Coronary artery (tissue), 2 donors: ENCODE data around the gene NUDT1.

Experiments
- DNase-seq: peaks from one replicate; pipeline ENCODE4 v3.0.0-alpha.2; 2017; ENCODE audit warnings: low spot score
- H3K27ac ChIP-seq, 2 donors: fragments of 200-600 bp; sonication (generic); one replicate each; pipeline ENCODE4 v1.5.1; 2016 to 2019
- H3K4me3 ChIP-seq: fragments of 200-600 bp; sonication (generic); 2 replicates; pipeline ENCODE4 v1.5.1; 2016; ENCODE audit warnings: mild to moderate bottlenecking, moderate library complexity
- TF ChIP-seq, protein P1 (sequence below): fragments of 200-600 bp; sonication (generic); IDR thresholded peaks from one replicate; pipeline ENCODE4 v1.5.1; 2019; ENCODE audit warnings: antibody characterized with exemption

Gene NUDT1

DNA sequence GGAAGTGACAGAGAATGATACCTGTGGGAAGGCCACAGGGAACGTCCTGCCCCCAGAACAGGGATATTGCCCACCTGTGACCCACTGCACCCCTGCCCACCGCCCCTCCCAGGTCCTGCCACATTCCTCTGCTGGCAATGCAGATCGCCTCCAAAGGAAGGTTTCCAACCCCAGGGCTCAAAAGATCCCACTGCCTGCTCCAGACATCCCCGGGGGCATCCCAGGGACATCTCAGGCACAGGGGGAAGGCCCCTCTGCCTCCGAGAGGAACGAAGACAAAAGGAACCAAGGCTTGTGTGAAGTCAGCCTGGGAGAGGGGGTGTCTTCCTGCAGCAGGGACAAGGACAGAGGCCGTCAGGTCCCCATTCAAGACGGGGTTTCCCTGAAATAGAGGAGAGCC, 28.5 kb downstream of the NUDT1 start:
- Histone ChIP-seq H3K4me3 (no peak overlapping the region), H3K27ac (no peak overlapping the region)
- TF ChIP-seq, protein P1, sequence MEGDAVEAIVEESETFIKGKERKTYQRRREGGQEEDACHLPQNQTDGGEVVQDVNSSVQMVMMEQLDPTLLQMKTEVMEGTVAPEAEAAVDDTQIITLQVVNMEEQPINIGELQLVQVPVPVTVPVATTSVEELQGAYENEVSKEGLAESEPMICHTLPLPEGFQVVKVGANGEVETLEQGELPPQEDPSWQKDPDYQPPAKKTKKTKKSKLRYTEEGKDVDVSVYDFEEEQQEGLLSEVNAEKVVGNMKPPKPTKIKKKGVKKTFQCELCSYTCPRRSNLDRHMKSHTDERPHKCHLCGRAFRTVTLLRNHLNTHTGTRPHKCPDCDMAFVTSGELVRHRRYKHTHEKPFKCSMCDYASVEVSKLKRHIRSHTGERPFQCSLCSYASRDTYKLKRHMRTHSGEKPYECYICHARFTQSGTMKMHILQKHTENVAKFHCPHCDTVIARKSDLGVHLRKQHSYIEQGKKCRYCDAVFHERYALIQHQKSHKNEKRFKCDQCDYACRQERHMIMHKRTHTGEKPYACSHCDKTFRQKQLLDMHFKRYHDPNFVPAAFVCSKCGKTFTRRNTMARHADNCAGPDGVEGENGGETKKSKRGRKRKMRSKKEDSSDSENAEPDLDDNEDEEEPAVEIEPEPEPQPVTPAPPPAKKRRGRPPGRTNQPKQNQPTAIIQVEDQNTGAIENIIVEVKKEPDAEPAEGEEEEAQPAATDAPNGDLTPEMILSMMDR: no peak
- no peak for DNase-seq

DNA sequence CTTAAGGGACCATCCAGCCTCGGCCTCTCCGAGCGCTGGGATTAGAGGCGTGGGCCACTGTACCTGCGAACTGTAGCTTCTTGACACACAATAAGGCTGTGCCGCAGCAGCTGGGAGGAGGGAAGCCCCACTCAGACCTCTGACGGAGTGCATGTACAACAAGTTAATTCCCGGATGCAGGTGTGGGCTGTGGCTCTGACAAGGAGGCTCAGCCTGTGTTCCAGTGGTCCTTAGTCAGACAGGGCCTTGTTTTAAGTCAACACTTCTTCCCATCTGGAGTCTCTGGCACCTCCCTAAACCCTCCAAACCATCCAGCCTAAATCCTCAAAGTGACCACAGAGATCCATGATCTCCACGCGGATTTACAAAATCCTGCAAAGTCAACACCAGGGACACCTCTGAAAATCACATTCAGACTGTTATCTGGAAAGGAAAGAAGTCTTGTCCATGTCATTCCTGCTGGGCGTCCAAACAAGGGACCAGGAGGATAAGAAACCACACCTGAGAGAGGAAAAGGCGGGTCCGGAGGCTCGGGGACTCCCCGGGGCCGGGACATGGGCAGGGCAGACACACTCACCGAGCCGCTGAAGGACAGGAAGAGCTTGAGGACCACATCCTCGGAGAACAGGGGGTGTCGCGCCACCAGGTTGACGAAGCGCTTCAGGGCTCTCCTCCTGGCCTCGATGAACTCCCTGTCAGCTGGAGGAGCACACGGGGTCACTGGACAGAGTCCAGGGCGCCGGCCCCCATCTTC, 29.4 kb downstream of the NUDT1 start:
- Histone ChIP-seq H3K27ac (no peak overlapping the region), H3K4me3 (no peak overlapping the region)
- peak; percentile 62 for DNase-seq
- TF ChIP-seq, protein P1: no peak

- DNase-seq: no peak
- TF ChIP-seq, protein P1: no peak
- no peak overlapping the region for H3K4me3 ChIP-seq
These were observed 30.0 kb downstream of the NUDT1 start for GRCh38 chr7:2272031-2272430.

DNA sequence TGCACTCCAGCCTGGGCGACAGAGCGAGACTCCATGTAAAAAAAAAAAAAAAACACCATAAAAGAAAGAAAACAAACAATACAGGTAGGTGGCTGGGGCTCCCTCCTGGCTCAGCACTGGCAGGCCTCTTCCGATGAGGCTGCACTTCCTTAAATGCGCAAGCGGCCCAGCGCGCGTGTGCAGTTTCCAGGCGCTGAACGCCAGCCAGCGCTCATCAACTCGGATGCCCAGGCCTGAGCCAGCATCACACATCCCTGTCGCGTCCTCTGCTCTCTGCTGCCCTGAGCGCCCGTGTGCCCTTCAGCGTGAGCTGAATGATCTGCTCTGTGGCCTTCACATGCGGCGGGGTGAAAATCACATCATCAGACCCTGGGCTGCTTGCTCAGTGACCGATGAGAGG, 31.8 kb downstream of the NUDT1 start:
- no peak overlapping the region for H3K27ac ChIP-seq
- no peak for DNase-seq
- H3K4me3 ChIP-seq: no peak overlapping the region
- TF ChIP-seq, protein P1: no peak

More at GRCh38 chr7:2272031-2272430, 30.0 kb downstream of the NUDT1 start:
- no peak overlapping the region for H3K27ac ChIP-seq

GRCh38 chr7:2274666-2275065, 32.6 kb downstream of the NUDT1 start:
- TF ChIP-seq, protein P1: no peak
- DNase-seq: no peak
- Histone ChIP-seq H3K27ac (no peak overlapping the region), H3K4me3 (no peak overlapping the region)

DNA sequence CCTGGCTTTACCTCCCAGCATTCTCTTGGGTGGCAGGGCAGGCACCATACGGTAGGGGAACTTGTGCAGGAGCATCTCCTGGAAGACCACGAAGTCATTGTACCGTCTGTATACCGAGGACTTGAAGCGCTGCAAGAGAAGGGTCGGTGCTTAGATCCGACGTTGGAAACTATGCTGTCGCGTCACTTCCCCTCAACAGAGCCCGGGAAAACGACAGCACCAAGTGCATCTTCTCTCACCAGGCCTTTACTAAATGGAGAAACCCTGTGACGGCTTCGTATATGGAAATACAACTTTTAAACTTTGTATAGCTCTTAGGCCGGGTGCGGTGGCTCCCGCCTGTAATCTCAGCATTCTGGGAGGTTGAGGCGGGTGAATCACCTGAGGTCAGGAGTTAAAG, 33.1 kb downstream of the NUDT1 start:
- no peak overlapping the region for H3K27ac ChIP-seq
- TF ChIP-seq, protein P1: no peak
- DNase-seq: no peak
- no peak overlapping the region for H3K4me3 ChIP-seq

DNA sequence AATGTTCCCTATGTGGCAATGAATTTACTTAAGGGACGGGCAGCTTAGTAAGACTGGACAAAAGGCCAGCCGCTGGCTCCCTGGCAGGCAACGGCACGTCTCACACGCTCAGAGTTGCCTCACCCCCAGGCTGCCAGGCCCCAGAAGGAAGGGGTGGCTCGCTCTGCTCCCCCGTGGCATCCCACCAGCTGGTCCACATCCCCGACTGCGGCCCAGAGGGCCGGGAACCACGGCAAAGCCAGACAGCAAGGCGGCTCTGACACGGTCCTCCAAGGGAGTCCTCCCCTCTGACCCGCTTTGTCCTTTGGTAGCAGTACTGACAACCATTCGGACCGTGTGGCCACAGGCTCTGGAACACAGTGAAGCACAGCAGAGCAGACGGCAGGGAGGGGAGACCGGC, 34.1 kb downstream of the NUDT1 start:
- DNase-seq: no peak

More for the DNA sequence above, 34.1 kb downstream of the NUDT1 start:
- TF ChIP-seq, protein P1: no peak
- no peak overlapping the region for H3K27ac ChIP-seq
- no peak overlapping the region for H3K4me3 ChIP-seq
